HG03575 (cell line): Measurements from ENCODE around the gene ST6GALNAC2.
"Not testable (repeated sequence)": the region's sequence is repeated elsewhere in the genome, so short reads cannot be mapped to it uniquely, and the experiment has no call there.

Experiments used
- ATAC-seq: cut with Tn5 transposase; IDR thresholded peaks from one replicate; pipeline ENCODE4 v1.9.1; 2021; ENCODE audit not compliant: unreplicated experiment, insufficient number of reproducible peaks, low FRiP score; ENCODE audit errors: extremely low read depth

ST6GALNAC2 gene

DNA sequence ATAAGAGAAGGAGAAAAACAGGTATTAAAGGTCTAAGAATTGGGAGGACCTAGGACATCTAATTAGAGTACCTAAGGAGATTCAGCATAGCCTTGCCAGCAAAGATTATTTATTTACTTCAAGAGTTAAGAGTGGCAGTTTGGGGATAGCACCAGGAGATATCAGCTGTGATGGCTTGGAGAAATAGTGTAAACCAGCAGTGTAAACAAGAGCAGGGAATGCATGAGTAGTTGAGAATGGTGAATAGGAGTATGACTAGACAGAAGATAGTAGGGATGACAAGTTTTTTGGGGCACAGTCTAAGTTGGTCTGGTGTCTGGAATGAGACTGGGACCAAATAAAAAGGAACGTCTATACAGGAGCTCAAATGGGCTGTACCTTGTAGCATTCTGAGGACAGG, 21.0 kb upstream of the ST6GALNAC2 start:
- ATAC-seq: not testable (repeated sequence)

- no peak for ATAC-seq
Observed at GRCh38 chr17:76601065-76601464, 15.4 kb upstream of the ST6GALNAC2 start.

GRCh38 chr17:76599694-76600460, 14.2 kb upstream of the ST6GALNAC2 start:
- no peak for ATAC-seq

DNA sequence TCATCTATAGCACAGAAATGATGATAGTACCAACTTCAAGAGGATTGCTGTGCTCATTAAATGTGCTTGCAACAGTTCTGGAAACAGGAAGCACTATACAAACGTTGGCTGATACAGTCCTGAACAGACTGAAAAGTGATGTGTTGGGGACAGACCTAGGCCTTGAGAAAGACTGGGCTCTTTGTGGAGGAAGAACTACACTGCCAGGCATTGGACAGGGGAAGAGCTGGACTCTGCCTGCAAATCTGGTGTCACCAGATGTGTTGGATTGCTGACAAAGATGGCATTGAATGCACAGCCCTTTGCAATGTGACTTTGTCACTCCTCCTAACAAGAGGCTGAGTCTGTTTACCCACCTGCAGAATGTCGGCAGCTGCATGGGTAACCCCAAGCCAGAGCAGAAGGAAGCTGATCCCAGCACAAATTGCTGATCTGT, 12.4 kb upstream of the ST6GALNAC2 start:
- ATAC-seq: no peak

GRCh38 chr17:76597156-76598003, 11.7 kb upstream of the ST6GALNAC2 start:
- ATAC-seq: no peak

- no peak for ATAC-seq
Observed at GRCh38 chr17:76594690-76595089, 9.0 kb upstream of the ST6GALNAC2 start.

GRCh38 chr17:76593959-76594358, 8.3 kb upstream of the ST6GALNAC2 start:
- no peak for ATAC-seq

DNA sequence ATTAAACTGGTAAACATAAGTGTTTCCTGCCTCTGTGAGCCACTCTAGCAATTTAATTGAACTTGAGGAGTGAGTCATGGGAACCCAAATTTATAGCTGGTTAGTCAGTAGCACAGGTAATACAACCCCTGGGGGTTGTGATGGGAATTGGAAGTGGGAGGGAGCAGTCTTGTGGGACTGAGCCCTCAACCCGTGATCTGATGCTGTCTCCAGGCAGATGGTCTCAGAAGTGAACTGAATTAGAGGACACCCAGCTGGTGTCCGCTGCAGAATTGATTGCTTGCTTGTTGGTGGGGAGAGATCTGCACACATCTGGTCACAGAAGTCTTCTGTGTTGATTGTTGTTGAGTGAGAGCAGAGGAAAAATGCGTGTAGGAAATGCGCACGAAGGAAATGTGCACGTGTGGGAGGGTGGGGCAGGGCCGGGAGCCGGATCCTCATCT, 7.7 kb upstream of the ST6GALNAC2 start:
- no peak for ATAC-seq

GRCh38 chr17:76588182-76588581, 2.5 kb upstream of the ST6GALNAC2 start:
- no peak for ATAC-seq

- ATAC-seq: no peak
Observed at GRCh38 chr17:76586741-76587487, 1.3 kb upstream of the ST6GALNAC2 start.

DNA sequence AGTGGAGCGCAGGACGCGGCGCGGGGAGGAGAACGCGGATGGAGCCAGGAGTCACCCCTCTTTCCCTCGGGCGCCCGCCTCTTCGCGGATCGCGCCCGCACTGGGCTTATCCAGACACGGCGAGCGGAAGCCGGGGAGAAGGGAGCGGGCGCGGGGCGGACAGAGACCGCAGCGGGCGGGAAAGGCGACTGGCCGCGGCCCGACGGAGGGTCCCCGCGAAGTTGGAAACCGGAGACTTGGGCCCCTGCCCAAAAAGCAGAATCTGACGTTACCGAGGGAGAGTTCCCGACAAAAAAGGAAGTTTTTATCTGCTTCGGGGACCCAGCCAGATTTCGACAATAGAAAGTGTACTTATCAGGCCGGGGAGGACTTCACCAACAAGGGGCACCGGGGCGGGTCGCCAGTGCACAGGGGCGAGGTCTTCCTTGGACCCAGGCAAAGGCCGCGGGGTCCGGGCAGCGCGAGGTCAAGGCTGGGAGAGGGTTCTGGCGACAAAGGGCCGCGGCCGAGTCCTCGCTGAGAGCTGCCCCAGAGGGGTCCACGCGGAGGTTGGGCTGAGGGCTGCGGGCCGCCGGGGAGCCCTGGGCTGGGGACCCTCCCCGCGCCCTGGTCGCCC, 519 bp downstream of the ST6GALNAC2 start:
- no peak for ATAC-seq

DNA sequence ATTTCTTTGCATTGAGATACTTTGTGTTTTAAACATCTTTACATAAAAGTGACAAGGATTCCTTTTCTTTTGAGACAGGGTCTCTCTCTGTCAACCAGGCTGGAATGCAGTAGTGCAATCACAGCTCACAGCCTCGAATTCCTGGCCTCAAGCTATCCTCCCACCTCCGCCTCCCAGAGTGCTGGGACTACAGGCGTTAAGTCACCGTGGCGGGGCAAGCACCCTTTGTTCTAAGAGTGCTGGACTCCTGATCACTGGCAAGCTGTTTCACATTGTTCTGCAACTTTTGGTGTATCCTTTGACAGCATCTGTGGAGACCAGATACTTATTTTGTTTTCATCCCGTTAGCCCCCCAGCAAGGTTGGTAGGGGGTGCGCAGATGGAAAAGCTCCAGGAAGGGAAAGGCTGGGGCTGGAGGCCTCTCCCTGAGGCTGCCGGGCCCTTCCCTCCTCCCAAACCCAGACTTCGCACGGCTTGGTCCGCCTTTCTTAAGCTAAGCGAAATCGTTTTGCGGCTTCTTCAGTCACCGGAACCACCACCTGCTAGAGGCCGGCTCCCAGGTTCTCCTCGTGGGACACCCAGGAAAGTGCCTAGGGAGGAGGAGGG, 1.1 kb downstream of the ST6GALNAC2 start:
- ATAC-seq: no peak

GRCh38 chr17:76582660-76583059, 3.0 kb downstream of the ST6GALNAC2 start:
- no peak for ATAC-seq

DNA sequence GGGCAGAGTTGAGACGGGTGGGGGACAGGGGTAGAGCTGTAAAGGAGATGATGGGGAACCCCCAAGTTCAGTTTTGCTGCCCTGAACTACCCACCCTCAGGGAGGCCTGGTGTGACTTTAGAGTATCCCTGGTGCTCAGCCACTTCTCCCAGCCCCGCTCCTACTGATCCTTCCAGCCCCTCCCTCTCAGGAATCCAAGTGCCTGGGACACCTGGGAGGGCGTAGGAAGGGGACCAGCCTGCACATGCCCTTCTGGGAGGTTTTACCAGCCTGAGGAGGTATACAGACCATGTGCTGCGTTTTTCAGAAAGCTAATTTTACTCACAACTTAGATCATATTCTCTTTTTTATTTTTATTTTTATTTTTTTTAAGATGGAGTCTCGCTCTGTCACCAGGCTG, 4.1 kb downstream of the ST6GALNAC2 start:
- ATAC-seq: no peak

DNA sequence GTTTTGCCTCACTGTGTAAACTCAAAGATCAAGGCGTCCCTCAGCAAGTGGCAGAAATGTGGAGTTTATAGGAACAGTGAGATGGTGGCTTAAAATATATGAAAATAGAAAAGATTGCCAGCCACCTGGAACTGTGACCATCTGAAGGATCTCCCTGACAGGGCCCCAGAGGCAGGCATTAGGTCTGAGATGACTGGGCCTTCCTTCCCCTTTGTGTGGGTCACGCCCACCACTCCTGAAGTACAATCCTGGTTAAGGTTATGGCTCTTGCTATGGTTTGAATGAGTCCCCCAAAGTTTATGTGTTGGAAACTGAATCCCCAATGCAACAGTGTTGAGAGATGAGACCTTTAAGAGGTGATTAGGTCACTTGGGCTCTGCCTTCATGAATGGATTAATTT, 6.4 kb downstream of the ST6GALNAC2 start:
- ATAC-seq: no peak

DNA sequence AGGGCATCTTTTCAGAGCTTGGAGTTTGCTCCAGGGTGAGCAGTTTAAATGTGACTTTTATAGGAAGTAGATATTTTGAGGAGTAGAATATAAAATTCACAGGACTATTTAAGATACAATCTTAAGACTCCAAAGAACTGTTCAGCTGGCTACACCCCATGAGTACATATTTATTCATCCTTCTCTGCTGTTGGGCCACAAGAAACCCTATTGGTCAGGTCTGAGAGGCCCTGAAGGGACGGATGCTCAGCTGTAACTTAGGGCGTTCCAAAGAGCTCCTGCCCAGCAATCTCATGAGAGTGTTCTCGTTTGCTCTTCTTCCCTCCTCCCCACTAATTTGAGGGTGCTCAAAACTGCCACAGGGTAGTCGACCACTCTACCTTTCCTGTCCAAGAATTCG, 7.3 kb downstream of the ST6GALNAC2 start:
- no peak for ATAC-seq

- ATAC-seq: no peak
Observed at GRCh38 chr17:76577876-76578275, 7.8 kb downstream of the ST6GALNAC2 start.

DNA sequence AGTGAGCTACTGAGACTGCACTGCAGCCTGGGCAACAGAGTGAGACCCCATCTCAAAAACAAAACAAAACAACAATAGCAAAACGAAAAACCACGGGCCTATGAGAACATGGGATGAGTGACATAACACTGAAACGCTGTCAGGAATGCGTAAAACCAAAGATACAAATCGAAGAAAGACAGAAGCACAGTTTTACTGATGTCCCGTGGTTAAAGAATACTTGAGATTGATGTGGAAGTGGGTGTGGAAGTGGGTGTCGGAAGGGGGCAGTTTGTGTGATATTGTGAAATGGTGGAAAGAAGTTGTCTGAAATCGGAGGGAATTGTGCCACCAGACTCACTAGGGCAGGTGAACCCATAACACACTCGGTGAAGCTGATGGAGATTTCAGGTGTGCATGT, 9.5 kb downstream of the ST6GALNAC2 start:
- ATAC-seq: no peak

DNA sequence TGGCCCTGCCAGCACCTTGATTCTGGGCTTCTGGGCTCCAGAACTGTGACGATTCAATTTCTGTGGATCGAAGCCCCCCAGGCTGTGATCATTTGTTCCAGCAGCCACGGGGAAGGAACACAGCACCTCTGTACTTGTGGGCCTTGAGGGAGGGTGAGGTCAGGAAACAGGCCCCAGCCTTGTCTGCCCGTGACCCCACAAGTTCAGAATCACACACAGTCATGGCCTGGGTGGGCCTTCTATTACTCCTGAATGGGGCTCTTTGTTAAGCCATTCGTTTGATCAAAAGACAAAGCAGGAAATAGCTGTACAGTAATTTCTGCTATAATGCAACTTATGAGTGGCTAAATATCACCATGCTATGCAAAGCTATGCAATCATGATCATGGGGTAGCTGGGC, 10.1 kb downstream of the ST6GALNAC2 start:
- ATAC-seq: no peak
